Mesenchymal stem cell (in vitro differentiated cells and primary cell): Measurements from ENCODE around the gene WBP2.
"Not testable (repeated sequence)": the region's sequence is repeated elsewhere in the genome, so short reads cannot be mapped to it uniquely, and the experiment has no call there.

Experiments
- DNase-seq: peaks from one replicate; pipeline ENCODE4 v3.0.0-alpha.2; 2013
- H2AFZ ChIP-seq: one replicate; pipeline ENCODE4 v1.6.1; 2013; ENCODE audit warnings: low read depth, mild to moderate bottlenecking, control low read depth, inconsistent platforms, low read length, moderate library complexity
- H2AK5ac ChIP-seq: 2 replicates; pipeline ENCODE4 v1.6.1; 2013; ENCODE audit warnings: low read length, moderate library complexity, mild to moderate bottlenecking, inconsistent platforms; ENCODE audit not compliant: severe bottlenecking
- H2BK120ac ChIP-seq: one replicate; pipeline ENCODE4 v1.6.1; 2013; ENCODE audit warnings: low read depth, mild to moderate bottlenecking, inconsistent platforms, low read length, moderate library complexity
- H2BK12ac ChIP-seq, 2 experiments: one replicate each; pipeline ENCODE4 v1.6.1; 2013; ENCODE audit warnings: inconsistent platforms in 2 of 2, low read length in 2 of 2, mild to moderate bottlenecking in 2 of 2, moderate library complexity in 2 of 2, control low read depth in 1 of 2
- H2BK15ac ChIP-seq: one replicate; pipeline ENCODE4 v1.6.1; 2013; ENCODE audit warnings: mild to moderate bottlenecking, low read depth, inconsistent platforms; ENCODE audit not compliant: poor library complexity, severe bottlenecking
- H2BK5ac ChIP-seq: 2 replicates; pipeline ENCODE4 v1.6.1; 2013; ENCODE audit warnings: low read depth, mild to moderate bottlenecking, low read length, control low read depth, inconsistent platforms; ENCODE audit not compliant: poor library complexity, severe bottlenecking
- H3K14ac ChIP-seq, 2 experiments: one replicate each; pipeline ENCODE4 v1.6.1; 2013; ENCODE audit warnings: inconsistent platforms in 2 of 2, low read length in 2 of 2, control low read depth in 1 of 2, mild to moderate bottlenecking in 1 of 2, moderate library complexity in 1 of 2
- H3K18ac ChIP-seq, 2 experiments: one replicate each; pipeline ENCODE4 v1.6.1; 2013; ENCODE audit warnings: inconsistent platforms in 2 of 2, low read length in 2 of 2, control low read depth in 1 of 2, low read depth in 1 of 2, mild to moderate bottlenecking in 1 of 2
- H3K23ac ChIP-seq, 2 experiments: one replicate each; pipeline ENCODE4 v1.6.1; 2013; ENCODE audit warnings: inconsistent platforms in 2 of 2, low read length in 2 of 2, mild to moderate bottlenecking in 2 of 2, moderate library complexity in 2 of 2, control low read depth in 1 of 2
- H3K27ac ChIP-seq: 2 replicates; pipeline ENCODE4 v1.5.1; 2013; ENCODE audit warnings: mild to moderate bottlenecking, moderate library complexity, low read length, control low read depth, inconsistent platforms; ENCODE audit not compliant: poor library complexity, severe bottlenecking
- H3K27me3 ChIP-seq, 2 experiments: 2 replicates each; pipeline versions ENCODE4 v1.6.1 to v1.7.0; 2013; ENCODE audit warnings: low read length in 2 of 2, mild to moderate bottlenecking in 2 of 2, moderate library complexity in 2 of 2, control low read depth in 1 of 2, inconsistent platforms in 1 of 2; ENCODE audit not compliant: control insufficient read depth in 1 of 2, insufficient read depth in 1 of 2
- H3K36me3 ChIP-seq, 2 experiments: 2 replicates each; pipeline versions ENCODE4 v1.6.1 to v1.7.0; 2013; ENCODE audit warnings: low read length in 2 of 2, control low read depth in 1 of 2, inconsistent platforms in 1 of 2, low read depth in 1 of 2, mild to moderate bottlenecking in 1 of 2; ENCODE audit not compliant: insufficient read depth in 2 of 2, control insufficient read depth in 1 of 2
- H3K4ac ChIP-seq, 2 experiments: one replicate each; pipeline ENCODE4 v1.6.1; 2013; ENCODE audit warnings: inconsistent platforms in 2 of 2, low read length in 2 of 2, mild to moderate bottlenecking in 2 of 2, moderate library complexity in 2 of 2, control low read depth in 1 of 2, low read depth in 1 of 2
- H3K4me1 ChIP-seq: 2 replicates; pipeline ENCODE4 v1.6.1; 2013; ENCODE audit warnings: low read depth, low read length, control low read depth; ENCODE audit not compliant: control insufficient read depth, insufficient read depth
- H3K4me2 ChIP-seq: 2 replicates; pipeline ENCODE4 v1.6.1; 2013; ENCODE audit warnings: low read length, mild to moderate bottlenecking, inconsistent platforms; ENCODE audit not compliant: poor library complexity, severe bottlenecking
- H3K4me3 ChIP-seq, 2 experiments: 2 replicates each; pipeline versions ENCODE4 v1.5.1 to v1.7.0; 2013; ENCODE audit warnings: low read length in 2 of 2, mild to moderate bottlenecking in 2 of 2, control low read depth in 1 of 2, low read depth in 1 of 2; ENCODE audit not compliant: insufficient read depth in 1 of 2
- H3K79me1 ChIP-seq: replicated peaks from 2 replicates; pipeline ENCODE4 v1.6.1; 2013; ENCODE audit warnings: mild to moderate bottlenecking, control low read depth, low read length, inconsistent platforms; ENCODE audit not compliant: poor library complexity, severe bottlenecking
- H3K9ac ChIP-seq: 2 replicates; pipeline ENCODE4 v1.7.0; 2013; ENCODE audit warnings: mild to moderate bottlenecking, low read length, moderate library complexity
- H3K9me3 ChIP-seq: 2 replicates; pipeline ENCODE4 v1.7.0; 2013; ENCODE audit warnings: mild to moderate bottlenecking, low read length; ENCODE audit not compliant: control insufficient read depth
- H4K8ac ChIP-seq: one replicate; pipeline ENCODE4 v1.6.1; 2013; ENCODE audit warnings: inconsistent platforms, mild to moderate bottlenecking, low read length, moderate library complexity
- H4K91ac ChIP-seq: one replicate; pipeline ENCODE4 v1.6.1; 2013; ENCODE audit warnings: mild to moderate bottlenecking, low read length, inconsistent platforms
- WGBS: methylation state at CpG from one replicate; pipeline ENCODE4 v1.1.7; 2013; ENCODE audit warnings: mixed read lengths; 5-methylcytosine and 5-hydroxymethylcytosine counted together

Gene WBP2

GRCh38 chr17:75859358-75859757 lies 4.2 kb upstream of the WBP2 start:
- not testable (repeated sequence) for H2BK5ac ChIP-seq, H4K8ac ChIP-seq, H4K91ac ChIP-seq, H3K9me3 ChIP-seq, H3K27me3 ChIP-seq, H3K23ac ChIP-seq, H2BK12ac ChIP-seq, H3K4ac ChIP-seq, H3K36me3 ChIP-seq, H3K18ac ChIP-seq, H2AFZ ChIP-seq, H3K14ac ChIP-seq, H3K4me3 ChIP-seq, H3K4me1 ChIP-seq, H3K4me2 ChIP-seq, H2BK120ac ChIP-seq, H2AK5ac ChIP-seq, H3K79me1 ChIP-seq, H3K27ac ChIP-seq, DNase-seq, H3K9ac ChIP-seq
- peak overlapping the region; percentile 52 for H2BK15ac ChIP-seq
- 89% methylated on average over 10 of the region's 10 CpGs for WGBS

GRCh38 chr17:75856062-75856756 lies 1.1 kb upstream of the WBP2 start:
- peak overlapping the region; percentile 78 for H4K8ac ChIP-seq
- DNase-seq = peak; percentile 67
- H2BK120ac ChIP-seq = peak overlapping the region; percentile 93
- H3K23ac ChIP-seq = peak overlapping the region in 1 of 2 experiments; percentile 23
- 4% methylated on average over 24 of the region's 24 CpGs for WGBS
- H3K27ac ChIP-seq = peak overlapping the region; percentile 74
- H2BK12ac ChIP-seq = peak overlapping the region in 1 of 2 experiments; percentile 82
- H3K27me3 ChIP-seq = no peaks in the 10 kb centered on the region
- H3K9me3 ChIP-seq = no peaks in the 10 kb centered on the region
- peak overlapping the region; percentile 80 to 95 for H3K18ac ChIP-seq
- H3K79me1 ChIP-seq = peaks cover 2% of the 10 kb centered on the region
- H4K91ac ChIP-seq = no peak overlapping the region
- H3K9ac ChIP-seq = peak overlapping the region; percentile 94
- H2BK15ac ChIP-seq = no peak overlapping the region
- no peak overlapping the region for H2AK5ac ChIP-seq
- H3K36me3 ChIP-seq = peaks cover 6 to 13% of the 10 kb centered on the region in 2 experiments
- peak overlapping the region; percentile 76 to 90 for H3K4me3 ChIP-seq
- H2AFZ ChIP-seq = peak overlapping the region; percentile 60
- H3K4me2 ChIP-seq = peak overlapping the region; percentile 89
- H3K14ac ChIP-seq = peak overlapping the region in 1 of 2 experiments; percentile 44
- no peak overlapping the region for H2BK5ac ChIP-seq
- peaks cover 8% of the 10 kb centered on the region for H3K4me1 ChIP-seq
- peak overlapping the region; percentile 77 to 85 for H3K4ac ChIP-seq

- H3K79me1 ChIP-seq = peaks cover 4% of the 10 kb centered on the region
- H3K14ac ChIP-seq = no peak overlapping the region
- peak overlapping the region; percentile 72 to 90 for H3K4me3 ChIP-seq
- no peak overlapping the region for H2AFZ ChIP-seq
- H3K9ac ChIP-seq = peak overlapping the region; percentile 94
- H2BK15ac ChIP-seq = no peak overlapping the region
- H3K23ac ChIP-seq = no peak overlapping the region
- H4K91ac ChIP-seq = no peak overlapping the region
- H2BK5ac ChIP-seq = peak overlapping the region; percentile 85
- no peaks in the 10 kb centered on the region for H3K27me3 ChIP-seq
- peak overlapping the region; percentile 70 for H3K4me2 ChIP-seq
- H3K18ac ChIP-seq = peak overlapping the region in 1 of 2 experiments; percentile 72
- peak overlapping the region in 1 of 2 experiments; percentile 50 for H3K4ac ChIP-seq
- H3K36me3 ChIP-seq = peaks cover 14 to 24% of the 10 kb centered on the region in 2 experiments
- H2AK5ac ChIP-seq = no peak overlapping the region
- WGBS = 3% methylated on average over 19 of the region's 19 CpGs
- peak overlapping the region; percentile 83 for H4K8ac ChIP-seq
- H3K27ac ChIP-seq = peak overlapping the region; percentile 87
- H2BK120ac ChIP-seq = peak overlapping the region; percentile 87
- H2BK12ac ChIP-seq = no peak overlapping the region
- H3K4me1 ChIP-seq = peaks cover 9% of the 10 kb centered on the region
- no peaks in the 10 kb centered on the region for H3K9me3 ChIP-seq
- no peak for DNase-seq
Measured at GRCh38 chr17:75854881-75855309, 240 bp downstream of the WBP2 start.

- H2BK5ac ChIP-seq = no peak overlapping the region
- H3K79me1 ChIP-seq = peaks cover 10% of the 10 kb centered on the region
- H3K9me3 ChIP-seq = no peaks in the 10 kb centered on the region
- H2BK12ac ChIP-seq = no peak overlapping the region
- peak overlapping the region; percentile 94 for H3K9ac ChIP-seq
- no peak overlapping the region for H2AFZ ChIP-seq
- H2BK15ac ChIP-seq = no peak overlapping the region
- peak overlapping the region; percentile 70 for H3K4me2 ChIP-seq
- H3K4me1 ChIP-seq = peaks cover 9% of the 10 kb centered on the region
- no peak overlapping the region for H4K91ac ChIP-seq
- peak overlapping the region; percentile 31 to 65 for H3K4ac ChIP-seq
- H2AK5ac ChIP-seq = peak overlapping the region; percentile 28
- WGBS = 34% methylated on average over 7 of the region's 7 CpGs
- DNase-seq = peak; percentile 91
- peaks cover 21 to 31% of the 10 kb centered on the region in 2 experiments for H3K36me3 ChIP-seq
- H4K8ac ChIP-seq = no peak overlapping the region
- H3K27me3 ChIP-seq = no peaks in the 10 kb centered on the region
- no peak overlapping the region for H3K14ac ChIP-seq
- no peak overlapping the region for H2BK120ac ChIP-seq
- peak overlapping the region in 1 of 2 experiments; percentile 90 for H3K4me3 ChIP-seq
- H3K23ac ChIP-seq = no peak overlapping the region
- peak overlapping the region in 1 of 2 experiments; percentile 18 for H3K18ac ChIP-seq
- peak overlapping the region; percentile 87 for H3K27ac ChIP-seq
Measured at GRCh38 chr17:75854101-75854748, 910 bp downstream of the WBP2 start.
